Stimulated activated CD4-positive, alpha-beta T cell treated with anti-CD3 and anti-CD28 coated beads, TNF-alpha, amount 100 ng/mL, for 4 hours (primary cell): ENCODE measurements around the gene FGFR1OP2.
"Not testable (repeated sequence)": the region's sequence is repeated elsewhere in the genome, so short reads cannot be mapped to it uniquely, and the experiment has no call there.

Experiments used
- DNase-seq, 3 experiments: peaks; one replicate each; pipeline ENCODE4 v3.0.0-alpha.2; 2020; ENCODE audit warnings: low read depth in 3 of 3

FGFR1OP2 gene

GRCh38 chr12:26937863-26938700 is at the start of gene FGFR1OP2, which contains the start of gene INTS13:
Gene FGFR1OP2 (plus strand): TSS chr12:26938470. CDS start chr12:26954159, 15,689 bp downstream.
Gene INTS13 (minus strand): TSS chr12:26937981. CDS start chr12:26936803, 1,178 bp downstream.
- DNase-seq = peak; percentile 93 to 96 (median 95)

- DNase-seq = no peak
These were observed 47.5 kb upstream of the FGFR1OP2 start for GRCh38 chr12:26890784-26891183.

GRCh38 chr12:26891704-26892103 is 46.6 kb upstream of the FGFR1OP2 start:
- DNase-seq = no peak

- no peak for DNase-seq
These were observed 42.6 kb upstream of the FGFR1OP2 start for GRCh38 chr12:26895672-26896071.

GRCh38 chr12:26896913-26897312 is 41.4 kb upstream of the FGFR1OP2 start:
- DNase-seq = no peak

GRCh38 chr12:26903396-26903795 is 34.9 kb upstream of the FGFR1OP2 start:
- not testable (repeated sequence) for DNase-seq

- DNase-seq = no peak
These were observed 32.2 kb upstream of the FGFR1OP2 start for GRCh38 chr12:26906024-26906423.

- DNase-seq = no peak
These were observed 31.6 kb upstream of the FGFR1OP2 start for GRCh38 chr12:26906704-26907103.

- DNase-seq = no peak
These were observed 19.7 kb upstream of the FGFR1OP2 start for GRCh38 chr12:26918321-26919215.

- DNase-seq = no peak
These were observed 19.1 kb upstream of the FGFR1OP2 start for GRCh38 chr12:26919216-26919555.

- no peak for DNase-seq
These were observed 16.4 kb upstream of the FGFR1OP2 start for GRCh38 chr12:26921886-26922285.

- no peak for DNase-seq
These were observed 9.6 kb upstream of the FGFR1OP2 start for GRCh38 chr12:26928661-26929060.

- DNase-seq = no peak
These were observed 8.7 kb upstream of the FGFR1OP2 start for GRCh38 chr12:26929590-26929989.

GRCh38 chr12:26935636-26936378 is 2.5 kb upstream of the FGFR1OP2 start:
- DNase-seq = no peak

- DNase-seq = no peak
These were observed 1.5 kb upstream of the FGFR1OP2 start for GRCh38 chr12:26936559-26937442.

- DNase-seq = no peak
These were observed 817 bp upstream of the FGFR1OP2 start for GRCh38 chr12:26937443-26937862.

- DNase-seq = peak in 1 of 3 experiments; percentile 14
These were observed 412 bp downstream of the FGFR1OP2 start for GRCh38 chr12:26938701-26939062.

- no peak for DNase-seq
These were observed 1.0 kb downstream of the FGFR1OP2 start for GRCh38 chr12:26939192-26939832.

GRCh38 chr12:26939953-26940352 is 1.7 kb downstream of the FGFR1OP2 start:
- DNase-seq = no peak

- DNase-seq = no peak
These were observed 2.4 kb downstream of the FGFR1OP2 start for GRCh38 chr12:26940516-26941214.
